ENCODE data around the gene EPAS1. TPM values are rescaled to one million over a fixed set of nuclear protein-coding genes. Genes with fewer than 3 reads are reported as not detected.

Gene EPAS1
- total and polyA plus RNA-seq, 2 of the 13 experiments (the other 11 are each of a cell fraction or from before 2014, with no cell fraction given): 47.1 to 182 TPM

GRCh38 chr2:46392561-46393346 is 95.5 kb downstream of the EPAS1 start:
- no peaks in the 10 kb centered on the region for H4K20me1 ChIP-seq (ENCODE audit: insufficient read depth, low read length)
- ChIA-PET CTCF (ENCODE audit: low intra/inter-chr PET ratio, low total read pairs) (no interaction called here), POLR2A (no interaction called here)
- H3K79me2 ChIP-seq (ENCODE audit: insufficient read depth, low read length): no peaks in the 10 kb centered on the region
- no peaks in the 10 kb centered on the region for H3K27me3 ChIP-seq (ENCODE audit: control insufficient read depth in 1 of 2, insufficient read depth in 2 of 2, low read length in 2 of 2)
- H3K4me1 ChIP-seq (ENCODE audit: insufficient read depth, low read length): peaks cover 68% of the 10 kb centered on the region
- in situ Hi-C loops (cut with HindIII; ENCODE audit: extremely low pct_ligation_motif_present, low pct_unique_long_range_greater_than_20kb) (no loop called here), intact Hi-C loops (cut with micrococcal nuclease; ENCODE audit: unreplicated experiment) (no loop called here)
- no peak overlapping the region for H2AFZ ChIP-seq (ENCODE audit: low read length)
- no peak overlapping the region for H3K9ac ChIP-seq (ENCODE audit: insufficient read depth, low read depth, low read length)
- no peak overlapping the region for H3K4me2 ChIP-seq (ENCODE audit: low read depth, low read length)
- peaks cover 0 to 4% of the 10 kb centered on the region in 2 experiments; a peak in 2 of 5 replicates for H3K36me3 ChIP-seq (replicated peaks in 1 of 2; ENCODE audit: control insufficient read depth in 1 of 2, insufficient read depth in 2 of 2, low read length in 2 of 2)
- H3K4me3 ChIP-seq (replicated peaks in 1 of 3; ENCODE audit: insufficient read depth in 1 of 3, low read depth in 2 of 3, low read length in 3 of 3): no peak overlapping the region
- 92% methylated on average over 10 of the region's 12 CpGs for WGBS (ENCODE audit: low lambda C conversion rate)
- FAIRE-seq (no peak), DNase-seq (ENCODE audit: low spot score) (no peak), ATAC-seq (no peak)
- no peaks in the 10 kb centered on the region for H3K9me3 ChIP-seq (ENCODE audit: low read length)
- BruUV-seq (replicated peaks): no TSS peak
- no peak overlapping the region for H3K27ac ChIP-seq (ENCODE audit: extremely low read length, insufficient read depth, low read length)
- no peak for TF ChIP-seq ZFP41 (CRISPR knock-in tag; IDR thresholded peaks at IDR 0.05; ENCODE audit: borderline replicate concordance)
- peak; percentile 67 for TF ChIP-seq ZNF687 (CRISPR knock-in tag; IDR thresholded peaks at IDR 0.05)
- no peak for TF ChIP-seq ZNF292 (CRISPR knock-in tag; IDR thresholded peaks at IDR 0.05; ENCODE audit: borderline replicate concordance, low read depth)
- TF ChIP-seq ISL2 (CRISPR knock-in tag; IDR thresholded peaks at IDR 0.05): no peak
- TF ChIP-seq WIZ (CRISPR knock-in tag; IDR thresholded peaks at IDR 0.05): no peak
- TF ChIP-seq MAX (IDR thresholded peaks at IDR 0.05): peak; percentile 25; the same call in 1 of the 2 replicates
- TF ChIP-seq ZNF790 (CRISPR knock-in tag; IDR thresholded peaks at IDR 0.05; ENCODE audit: borderline replicate concordance): no peak
- no peak for TF ChIP-seq JUND (CRISPR knock-in tag; IDR thresholded peaks at IDR 0.05)
- 0 out of 2 replicates have a peak, but pooled peaks have one; percentile 41 for TF ChIP-seq NFKB2 (CRISPR knock-in tag; IDR thresholded peaks at IDR 0.05; ENCODE audit: borderline replicate concordance)
- no peak for TF ChIP-seq KAT2B (IDR thresholded peaks at IDR 0.05; ENCODE audit: borderline replicate concordance, low read depth, low read length)
- no peak for TF ChIP-seq ZNF83 (CRISPR knock-in tag; IDR thresholded peaks at IDR 0.05; ENCODE audit: borderline replicate concordance)
- no peak for TF ChIP-seq BCL6 (CRISPR knock-in tag; IDR thresholded peaks at IDR 0.05)
- no peak for TF ChIP-seq ZNF576 (CRISPR knock-in tag; IDR thresholded peaks at IDR 0.05)
- no peak for TF ChIP-seq ZNF574 (CRISPR knock-in tag; IDR thresholded peaks at IDR 0.05)
